Erythroblast (primary cell): ENCODE data around the gene AKR1D1.

Source experiments
- GATA1 ChIP-seq: IDR thresholded peaks from 2 replicates; pipeline ENCODE4 v1.6.1; 2011; ENCODE audit warnings: low read depth, mild to moderate bottlenecking, control low read depth, low read length, moderate library complexity
- POLR2A ChIP-seq: IDR thresholded peaks from 2 replicates; pipeline ENCODE4 v1.6.1; 2011; ENCODE audit warnings: mild to moderate bottlenecking, low read length

DNA sequence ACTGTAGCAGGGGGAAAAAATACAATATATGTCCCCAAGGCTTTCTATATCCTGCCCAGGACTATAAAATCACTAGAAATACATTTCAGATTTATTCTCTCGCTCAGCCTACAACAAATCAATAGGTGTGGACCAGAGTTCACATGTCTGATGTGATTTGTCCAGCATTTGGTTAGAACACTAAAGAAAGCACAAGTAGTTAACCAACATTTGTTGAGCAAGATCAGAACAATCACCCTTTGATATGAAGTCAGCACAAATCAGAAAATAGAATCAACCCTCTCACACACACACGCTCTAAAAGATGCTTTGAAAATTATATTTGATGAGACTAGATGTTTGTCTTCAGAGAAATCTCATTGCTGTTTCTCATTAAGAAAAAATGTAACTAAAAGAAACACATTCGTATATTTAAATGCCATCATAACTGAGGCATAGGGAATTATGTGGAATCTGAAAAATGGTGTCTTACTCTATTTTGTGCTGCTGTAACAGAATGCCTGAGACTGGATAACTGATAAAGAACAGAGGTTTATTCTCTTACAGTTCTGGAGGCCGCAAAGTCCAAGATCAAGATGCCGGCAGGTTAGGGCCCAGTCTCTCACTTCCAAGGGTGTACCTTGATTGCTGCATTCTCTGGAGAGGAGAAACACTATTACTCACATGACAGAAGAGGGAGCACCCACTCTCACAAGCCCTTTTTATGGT, 10.5 kb downstream of the AKR1D1 start:
- TF ChIP-seq POLR2A (no peak), GATA1 (no peak)
